H9 (cell line): ENCODE results near the gene DYRK1A. TPM values are rescaled to one million over a fixed set of nuclear protein-coding genes. Genes with fewer than 3 reads are reported as not detected.

Experiments
- DNase-seq: peaks from one replicate; pipeline ENCODE4 v3.0.0-alpha.2; 2017
- H2AFZ ChIP-seq: one replicate; pipeline ENCODE4 v1.6.1; 2013; ENCODE audit warnings: mild to moderate bottlenecking, low read length, control low read depth, moderate library complexity
- H2AK5ac ChIP-seq: 2 replicates; pipeline ENCODE4 v1.6.1; 2013; ENCODE audit warnings: low read length, control low read depth, mixed read lengths; ENCODE audit not compliant: insufficient read length
- H2BK120ac ChIP-seq: one replicate; pipeline ENCODE4 v1.6.1; 2013; ENCODE audit warnings: low read depth, mild to moderate bottlenecking, low read length, control low read depth, inconsistent platforms; ENCODE audit not compliant: poor library complexity, severe bottlenecking
- H2BK12ac ChIP-seq: 2 replicates; pipeline ENCODE4 v1.6.1; 2013; ENCODE audit warnings: low read length, control low read depth, mixed read lengths, low read depth; ENCODE audit not compliant: insufficient read length
- H2BK15ac ChIP-seq: 2 replicates; pipeline ENCODE4 v1.6.1; 2013; ENCODE audit warnings: low read depth, low read length, control low read depth
- H2BK20ac ChIP-seq: one replicate; pipeline ENCODE4 v1.6.1; 2013; ENCODE audit warnings: low read depth, mild to moderate bottlenecking, low read length, control low read depth, inconsistent platforms; ENCODE audit not compliant: poor library complexity, severe bottlenecking
- H2BK5ac ChIP-seq: 2 replicates; pipeline ENCODE4 v1.6.1; 2013; ENCODE audit warnings: low read length, control low read depth, mixed read lengths; ENCODE audit not compliant: insufficient read length
- H3K14ac ChIP-seq: 2 replicates; pipeline ENCODE4 v1.6.1; 2013; ENCODE audit warnings: low read length, control low read depth; ENCODE audit not compliant: insufficient read depth
- H3K18ac ChIP-seq: 2 replicates; pipeline ENCODE4 v1.6.1; 2013; ENCODE audit warnings: low read depth, mild to moderate bottlenecking, mixed read lengths, low read length, control low read depth; ENCODE audit not compliant: insufficient read length
- H3K23ac ChIP-seq: 2 replicates; pipeline ENCODE4 v1.6.1; 2013; ENCODE audit warnings: low read length, control low read depth, mixed read lengths, low read depth; ENCODE audit not compliant: insufficient read length
- H3K23me2 ChIP-seq: 2 replicates; pipeline ENCODE4 v1.6.1; 2013; ENCODE audit warnings: low read depth, mild to moderate bottlenecking, mixed read lengths, low read length, control low read depth; ENCODE audit not compliant: insufficient read length, poor library complexity, severe bottlenecking
- H3K27ac ChIP-seq: 2 replicates; pipeline ENCODE4 v1.5.1; 2013; ENCODE audit warnings: low read length, control low read depth, mixed read lengths, low read depth; ENCODE audit not compliant: insufficient read length
- H3K27me3 ChIP-seq: 2 replicates; pipeline ENCODE4 v1.6.1; 2013; ENCODE audit warnings: low read length, control low read depth, inconsistent platforms; ENCODE audit not compliant: insufficient read depth
- H3K4ac ChIP-seq: 2 replicates; pipeline ENCODE4 v1.6.1; 2013; ENCODE audit warnings: low read depth, mild to moderate bottlenecking, control low read depth, inconsistent platforms, low read length, moderate library complexity
- H3K4me1 ChIP-seq: 2 replicates; pipeline ENCODE4 v1.6.1; 2013; ENCODE audit warnings: low read length, control low read depth, inconsistent platforms; ENCODE audit not compliant: insufficient read depth
- H3K4me2 ChIP-seq: 2 replicates; pipeline ENCODE4 v1.6.1; 2013; ENCODE audit warnings: low read length, control low read depth, mixed read lengths; ENCODE audit not compliant: insufficient read length, insufficient read depth
- H3K56ac ChIP-seq: 2 replicates; pipeline ENCODE4 v1.6.1; 2013; ENCODE audit warnings: low read depth, mild to moderate bottlenecking, mixed read lengths, low read length, control low read depth; ENCODE audit not compliant: insufficient read length
- H3K79me1 ChIP-seq: 2 replicates; pipeline ENCODE4 v1.6.1; 2013; ENCODE audit warnings: low read depth, mild to moderate bottlenecking, moderate library complexity, low read length, control low read depth, inconsistent platforms; ENCODE audit not compliant: insufficient read depth, poor library complexity, severe bottlenecking
- H3K79me2 ChIP-seq: 2 replicates; pipeline ENCODE4 v1.6.1; 2013; ENCODE audit warnings: low read length, control low read depth, inconsistent platforms; ENCODE audit not compliant: insufficient read depth
- H3K9ac ChIP-seq: 2 replicates; pipeline ENCODE4 v1.6.1; 2013; ENCODE audit warnings: low read length, control low read depth, mixed read lengths; ENCODE audit not compliant: insufficient read length; ENCODE audit errors: extremely low read depth
- H3K9me3 ChIP-seq: one replicate; pipeline ENCODE4 v1.6.1; 2013; ENCODE audit warnings: low read depth, low read length, inconsistent platforms; ENCODE audit not compliant: control insufficient read depth
- H3T11ph ChIP-seq: one replicate; pipeline ENCODE4 v1.6.1; 2013; ENCODE audit warnings: mild to moderate bottlenecking, low read length, control low read depth, inconsistent platforms
- H4K20me1 ChIP-seq: one replicate; pipeline ENCODE4 v1.6.1; 2013; ENCODE audit not compliant: control insufficient read depth, insufficient read length, insufficient read depth
- H4K5ac ChIP-seq: 2 replicates; pipeline ENCODE4 v1.6.1; 2013; ENCODE audit warnings: low read depth, mild to moderate bottlenecking, mixed read lengths, low read length, control low read depth; ENCODE audit not compliant: insufficient read length
- H4K8ac ChIP-seq: replicated peaks from 2 replicates; pipeline ENCODE4 v1.6.1; 2013; ENCODE audit warnings: low read length, control low read depth, mixed read lengths, low read depth; ENCODE audit not compliant: insufficient read length
- H4K91ac ChIP-seq: 2 replicates; pipeline ENCODE4 v1.6.1; 2013; ENCODE audit warnings: low read depth, mild to moderate bottlenecking, moderate library complexity, mixed read lengths, low read length, control low read depth; ENCODE audit not compliant: insufficient read length
- H3K27ac Mint-ChIP-seq, 3 experiments: 2 replicates in 2 of 3; 3 replicates in 1 of 3; pipeline ENCODE4 v1.8.0; 2020 to 2021; ENCODE audit warnings: mixed read lengths in 3 of 3, mild to moderate bottlenecking in 1 of 3, moderate library complexity in 1 of 3
- H3K27me3 Mint-ChIP-seq: 2 replicates; pipeline ENCODE4 v1.8.0; 2021; ENCODE audit warnings: low read depth, mild to moderate bottlenecking, moderate library complexity, mixed read lengths
- H3K36me3 Mint-ChIP-seq, 3 experiments: 2 replicates in 2 of 3; 3 replicates in 1 of 3; pipeline ENCODE4 v1.8.0; 2020 to 2021; ENCODE audit warnings: low read depth in 3 of 3, mixed read lengths in 3 of 3; ENCODE audit not compliant: insufficient read depth in 1 of 3
- H3K4me1 Mint-ChIP-seq, 2 experiments: 2 replicates each; pipeline ENCODE4 v1.8.0; 2020; ENCODE audit warnings: mixed read lengths in 2 of 2
- H3K4me3 Mint-ChIP-seq, 2 experiments: 2 replicates in 1 of 2; 3 replicates in 1 of 2; pipeline ENCODE4 v1.8.0; 2020 to 2021; ENCODE audit warnings: mild to moderate bottlenecking in 2 of 2, mixed read lengths in 2 of 2, moderate library complexity in 1 of 2
- H3K9me3 Mint-ChIP-seq, 2 experiments: 2 replicates in 1 of 2; 3 replicates in 1 of 2; pipeline ENCODE4 v1.8.0; 2020; ENCODE audit warnings: mild to moderate bottlenecking in 2 of 2, mixed read lengths in 2 of 2, moderate library complexity in 1 of 2
- WGBS: extraction: QIAGEN DNeasy Blood & Tissue Kit; methylation state at CpG from one replicate; pipeline ENCODE4 v1.1.7; 2013; ENCODE audit warnings: missing lambda C conversion rate, low lambda C conversion rate, mixed read lengths; ENCODE audit not compliant: insufficient read length; ENCODE audit errors: extremely low coverage; 5-methylcytosine and 5-hydroxymethylcytosine counted together
- total RNA-seq: library from RNA; stranded (reverse); gene quantifications from 2 replicates; pipeline ENCODE4 v1.2.1, GENCODE V29; 2021
- TF ChIP-seq, protein P1 (sequence below): fragments of 200-600 bp; sonication (generic); conservative IDR thresholded peaks from 3 replicates; pipeline ENCODE4 v1.8.0; 2021; ENCODE audit warnings: antibody characterized with exemption, mild to moderate bottlenecking

Gene DYRK1A
- total RNA-seq, 1 experiment from 2014 or later: 73.6 TPM

GRCh38 chr21:37385179-37385765 is 18.7 kb downstream of the DYRK1A start:
- Histone ChIP-seq H2BK15ac (no peak overlapping the region), H3K79me1 (peaks cover 2% of the 10 kb centered on the region), H2AK5ac (no peak overlapping the region), H4K91ac (no peak overlapping the region), H3K9me3 (no peaks in the 10 kb centered on the region), H2BK5ac (no peak overlapping the region), H4K5ac (no peak overlapping the region), H3K79me2 (peaks cover 77% of the 10 kb centered on the region), H3K9ac (no peak overlapping the region), H4K8ac (no peak overlapping the region), H2AFZ (no peak overlapping the region), H3K4ac (no peak overlapping the region), H3K23ac (no peak overlapping the region), H3K14ac (no peak overlapping the region), H3T11ph (no peak overlapping the region), H3K23me2 (no peaks in the 10 kb centered on the region), H2BK20ac (no peak overlapping the region), H3K27me3 (no peaks in the 10 kb centered on the region), H4K20me1 (no peaks in the 10 kb centered on the region), H2BK120ac (no peak overlapping the region), H2BK12ac (no peak overlapping the region), H3K4me1 (peaks cover 7% of the 10 kb centered on the region), H3K56ac (no peak overlapping the region), H3K27ac (no peak overlapping the region), H3K4me2 (no peak overlapping the region), H3K18ac (no peak overlapping the region)
- no CpG with 5 or more reads among the region's 5 CpGs for WGBS
- Mint-ChIP-seq H3K36me3 (no peaks in the 10 kb centered on the region), H3K27ac (no peak overlapping the region), H3K27me3 (no peaks in the 10 kb centered on the region), H3K4me3 (no peak overlapping the region), H3K9me3 (no peaks in the 10 kb centered on the region), H3K4me1 (peaks cover 65 to 72% of the 10 kb centered on the region in 2 experiments)
- TF ChIP-seq, protein P1, sequence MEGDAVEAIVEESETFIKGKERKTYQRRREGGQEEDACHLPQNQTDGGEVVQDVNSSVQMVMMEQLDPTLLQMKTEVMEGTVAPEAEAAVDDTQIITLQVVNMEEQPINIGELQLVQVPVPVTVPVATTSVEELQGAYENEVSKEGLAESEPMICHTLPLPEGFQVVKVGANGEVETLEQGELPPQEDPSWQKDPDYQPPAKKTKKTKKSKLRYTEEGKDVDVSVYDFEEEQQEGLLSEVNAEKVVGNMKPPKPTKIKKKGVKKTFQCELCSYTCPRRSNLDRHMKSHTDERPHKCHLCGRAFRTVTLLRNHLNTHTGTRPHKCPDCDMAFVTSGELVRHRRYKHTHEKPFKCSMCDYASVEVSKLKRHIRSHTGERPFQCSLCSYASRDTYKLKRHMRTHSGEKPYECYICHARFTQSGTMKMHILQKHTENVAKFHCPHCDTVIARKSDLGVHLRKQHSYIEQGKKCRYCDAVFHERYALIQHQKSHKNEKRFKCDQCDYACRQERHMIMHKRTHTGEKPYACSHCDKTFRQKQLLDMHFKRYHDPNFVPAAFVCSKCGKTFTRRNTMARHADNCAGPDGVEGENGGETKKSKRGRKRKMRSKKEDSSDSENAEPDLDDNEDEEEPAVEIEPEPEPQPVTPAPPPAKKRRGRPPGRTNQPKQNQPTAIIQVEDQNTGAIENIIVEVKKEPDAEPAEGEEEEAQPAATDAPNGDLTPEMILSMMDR: no peak
- DNase-seq: no peak
